NB4 (cell line): ENCODE data around the gene RAMP2.

Experiments used
- POLR2A ChIP-seq: IDR thresholded peaks from 2 replicates; pipeline ENCODE4 v1.6.1; 2011; ENCODE audit warnings: mild to moderate bottlenecking; ENCODE audit not compliant: insufficient read length; ENCODE audit errors: extremely low read depth
- TF ChIP-seq, protein P1 (sequence below): IDR thresholded peaks from one replicate; pipeline ENCODE4 v1.5.1; 2012; ENCODE audit warnings: low read depth, low read length

DNA sequence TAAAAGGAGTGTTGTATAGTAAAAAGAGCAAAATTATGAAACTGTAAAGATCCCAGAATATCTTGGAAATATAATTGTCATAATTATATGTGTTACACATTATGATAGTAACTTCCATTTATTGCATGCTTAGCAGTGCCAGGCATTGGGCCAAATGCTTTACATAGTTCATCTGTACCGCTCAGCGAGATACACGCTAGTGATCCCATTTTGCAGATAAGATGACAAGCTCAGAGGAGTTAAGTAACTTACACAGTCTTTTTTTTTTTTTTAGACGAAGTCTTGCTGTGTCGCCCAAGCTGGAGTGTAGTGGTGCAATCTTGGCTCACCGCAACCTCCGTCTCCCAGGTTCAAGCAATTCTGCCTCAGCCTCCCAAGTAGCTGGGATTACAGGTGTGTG, 9.4 kb upstream of the RAMP2 start:
- TF ChIP-seq, protein P1, sequence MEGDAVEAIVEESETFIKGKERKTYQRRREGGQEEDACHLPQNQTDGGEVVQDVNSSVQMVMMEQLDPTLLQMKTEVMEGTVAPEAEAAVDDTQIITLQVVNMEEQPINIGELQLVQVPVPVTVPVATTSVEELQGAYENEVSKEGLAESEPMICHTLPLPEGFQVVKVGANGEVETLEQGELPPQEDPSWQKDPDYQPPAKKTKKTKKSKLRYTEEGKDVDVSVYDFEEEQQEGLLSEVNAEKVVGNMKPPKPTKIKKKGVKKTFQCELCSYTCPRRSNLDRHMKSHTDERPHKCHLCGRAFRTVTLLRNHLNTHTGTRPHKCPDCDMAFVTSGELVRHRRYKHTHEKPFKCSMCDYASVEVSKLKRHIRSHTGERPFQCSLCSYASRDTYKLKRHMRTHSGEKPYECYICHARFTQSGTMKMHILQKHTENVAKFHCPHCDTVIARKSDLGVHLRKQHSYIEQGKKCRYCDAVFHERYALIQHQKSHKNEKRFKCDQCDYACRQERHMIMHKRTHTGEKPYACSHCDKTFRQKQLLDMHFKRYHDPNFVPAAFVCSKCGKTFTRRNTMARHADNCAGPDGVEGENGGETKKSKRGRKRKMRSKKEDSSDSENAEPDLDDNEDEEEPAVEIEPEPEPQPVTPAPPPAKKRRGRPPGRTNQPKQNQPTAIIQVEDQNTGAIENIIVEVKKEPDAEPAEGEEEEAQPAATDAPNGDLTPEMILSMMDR = no peak
- no peak for TF ChIP-seq POLR2A
